Measurements from ENCODE around the gene EPS15. TPM values are rescaled to one million over a fixed set of nuclear protein-coding genes. Genes with fewer than 3 reads are reported as not detected.

EPS15 gene
- total and polyA plus RNA-seq, 9 of the 15 experiments (the other 6 are each of a cell fraction or from before 2014, with no cell fraction given), result 23.1 to 69.0 (median 41.7) TPM

GRCh38 chr1:51325878-51326755 lies 192.9 kb downstream of the EPS15 start (continued):
- TF ChIP-seq ATF2 (CRISPR knock-in tag; IDR thresholded peaks at IDR 0.05) (no peak), TEAD1 (CRISPR knock-in tag; IDR thresholded peaks at IDR 0.05) (no peak), BHLHE40 (IDR thresholded peaks at IDR 0.05; ENCODE audit: low read length) (peak; percentile 62; the same call in 1 of the 2 replicates), DPF2 (IDR thresholded peaks at IDR 0.05) (peak; percentile 25; the same call in 1 of the 2 replicates), HDAC3 (IDR thresholded peaks at IDR 0.05; ENCODE audit: borderline replicate concordance, partially characterized antibody) (no peak), ZNF518B (CRISPR knock-in tag; IDR thresholded peaks at IDR 0.05) (no peak), ZNF398 (CRISPR knock-in tag; IDR thresholded peaks at IDR 0.05) (no peak), ZNF699 (CRISPR knock-in tag; IDR thresholded peaks at IDR 0.05; ENCODE audit: insufficient replicate concordance) (no peak), STAG1 (CRISPR knock-in tag; IDR thresholded peaks at IDR 0.05; ENCODE audit: borderline replicate concordance) (no peak), CHAMP1 (IDR thresholded peaks at IDR 0.05) (no peak), ZNF280B (CRISPR knock-in tag; IDR thresholded peaks at IDR 0.05) (no peak)

Measured in K562 (cell line).